ENCODE data around the gene RASGRF2. TPM values are rescaled to one million over a fixed set of nuclear protein-coding genes. Genes with fewer than 3 reads are reported as not detected.
"Not testable (repeated sequence)": the region's sequence is repeated elsewhere in the genome, so short reads cannot be mapped to it uniquely, and the experiment has no call there.

RASGRF2 gene
- polyA plus RNA-seq, 1 donor from 2014 or later, result 0.42 TPM

DNA sequence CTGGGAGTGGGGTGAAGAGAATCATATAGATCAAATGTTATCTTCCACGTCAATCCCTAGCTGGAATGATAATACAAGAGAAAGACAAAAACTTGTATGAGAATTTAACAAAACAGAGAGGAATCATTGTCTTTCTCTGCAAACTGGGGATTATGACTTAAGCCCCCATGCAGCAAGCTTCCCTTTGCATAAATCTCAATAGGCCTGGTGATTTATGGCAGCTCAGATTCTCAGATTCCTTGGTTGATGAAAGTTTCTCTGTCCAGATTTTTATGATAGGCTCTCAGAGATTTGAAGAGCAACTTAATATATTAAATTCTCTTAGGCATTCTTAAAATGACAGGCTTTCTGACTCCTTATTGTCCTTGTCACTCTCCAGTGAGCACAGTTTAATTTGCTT lies 56.0 kb downstream of the RASGRF2 start:
- H3K9ac ChIP-seq (ENCODE audit: low read length), result no peak overlapping the region
- H3K4me3 ChIP-seq (ENCODE audit: low read length), result no peak overlapping the region
- H2AFZ ChIP-seq (ENCODE audit: low read depth, low read length), result no peak overlapping the region
- H3K27ac ChIP-seq (ENCODE audit: low read length), result no peak overlapping the region
- no peaks in the 10 kb centered on the region for H3F3A ChIP-seq (ENCODE audit: insufficient read depth, low read length, poor library complexity, severe bottlenecking)
- H4K20me1 ChIP-seq (ENCODE audit: insufficient read depth), result no peaks in the 10 kb centered on the region
- TF ChIP-seq TAF1 (IDR thresholded peaks at IDR 0.05; ENCODE audit: low read depth) (no peak), RAD21 (conservative IDR thresholded peaks at IDR 0.05) (no peak), EP300 (conservative IDR thresholded peaks at IDR 0.05; ENCODE audit: poor library complexity, severe bottlenecking) (no peak), SMC3 (conservative IDR thresholded peaks at IDR 0.05; ENCODE audit: poor library complexity) (no peak), EZH2 (IDR thresholded peaks at IDR 0.05; ENCODE audit: borderline replicate concordance, insufficient read depth, low read length, poor library complexity, severe bottlenecking) (no peak), POLR2AphosphoS5 (IDR thresholded peaks at IDR 0.05) (no peak), MXI1 (conservative IDR thresholded peaks at IDR 0.05; ENCODE audit: poor library complexity, severe bottlenecking) (no peak)
- TF ChIP-seq, protein P1, sequence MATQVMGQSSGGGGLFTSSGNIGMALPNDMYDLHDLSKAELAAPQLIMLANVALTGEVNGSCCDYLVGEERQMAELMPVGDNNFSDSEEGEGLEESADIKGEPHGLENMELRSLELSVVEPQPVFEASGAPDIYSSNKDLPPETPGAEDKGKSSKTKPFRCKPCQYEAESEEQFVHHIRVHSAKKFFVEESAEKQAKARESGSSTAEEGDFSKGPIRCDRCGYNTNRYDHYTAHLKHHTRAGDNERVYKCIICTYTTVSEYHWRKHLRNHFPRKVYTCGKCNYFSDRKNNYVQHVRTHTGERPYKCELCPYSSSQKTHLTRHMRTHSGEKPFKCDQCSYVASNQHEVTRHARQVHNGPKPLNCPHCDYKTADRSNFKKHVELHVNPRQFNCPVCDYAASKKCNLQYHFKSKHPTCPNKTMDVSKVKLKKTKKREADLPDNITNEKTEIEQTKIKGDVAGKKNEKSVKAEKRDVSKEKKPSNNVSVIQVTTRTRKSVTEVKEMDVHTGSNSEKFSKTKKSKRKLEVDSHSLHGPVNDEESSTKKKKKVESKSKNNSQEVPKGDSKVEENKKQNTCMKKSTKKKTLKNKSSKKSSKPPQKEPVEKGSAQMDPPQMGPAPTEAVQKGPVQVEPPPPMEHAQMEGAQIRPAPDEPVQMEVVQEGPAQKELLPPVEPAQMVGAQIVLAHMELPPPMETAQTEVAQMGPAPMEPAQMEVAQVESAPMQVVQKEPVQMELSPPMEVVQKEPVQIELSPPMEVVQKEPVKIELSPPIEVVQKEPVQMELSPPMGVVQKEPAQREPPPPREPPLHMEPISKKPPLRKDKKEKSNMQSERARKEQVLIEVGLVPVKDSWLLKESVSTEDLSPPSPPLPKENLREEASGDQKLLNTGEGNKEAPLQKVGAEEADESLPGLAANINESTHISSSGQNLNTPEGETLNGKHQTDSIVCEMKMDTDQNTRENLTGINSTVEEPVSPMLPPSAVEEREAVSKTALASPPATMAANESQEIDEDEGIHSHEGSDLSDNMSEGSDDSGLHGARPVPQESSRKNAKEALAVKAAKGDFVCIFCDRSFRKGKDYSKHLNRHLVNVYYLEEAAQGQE (IDR thresholded peaks at IDR 0.05; ENCODE audit: borderline replicate concordance), result no peak
- TF ChIP-seq, protein P2, sequence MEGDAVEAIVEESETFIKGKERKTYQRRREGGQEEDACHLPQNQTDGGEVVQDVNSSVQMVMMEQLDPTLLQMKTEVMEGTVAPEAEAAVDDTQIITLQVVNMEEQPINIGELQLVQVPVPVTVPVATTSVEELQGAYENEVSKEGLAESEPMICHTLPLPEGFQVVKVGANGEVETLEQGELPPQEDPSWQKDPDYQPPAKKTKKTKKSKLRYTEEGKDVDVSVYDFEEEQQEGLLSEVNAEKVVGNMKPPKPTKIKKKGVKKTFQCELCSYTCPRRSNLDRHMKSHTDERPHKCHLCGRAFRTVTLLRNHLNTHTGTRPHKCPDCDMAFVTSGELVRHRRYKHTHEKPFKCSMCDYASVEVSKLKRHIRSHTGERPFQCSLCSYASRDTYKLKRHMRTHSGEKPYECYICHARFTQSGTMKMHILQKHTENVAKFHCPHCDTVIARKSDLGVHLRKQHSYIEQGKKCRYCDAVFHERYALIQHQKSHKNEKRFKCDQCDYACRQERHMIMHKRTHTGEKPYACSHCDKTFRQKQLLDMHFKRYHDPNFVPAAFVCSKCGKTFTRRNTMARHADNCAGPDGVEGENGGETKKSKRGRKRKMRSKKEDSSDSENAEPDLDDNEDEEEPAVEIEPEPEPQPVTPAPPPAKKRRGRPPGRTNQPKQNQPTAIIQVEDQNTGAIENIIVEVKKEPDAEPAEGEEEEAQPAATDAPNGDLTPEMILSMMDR (IDR thresholded peaks at IDR 0.05; ENCODE audit: poor library complexity, severe bottlenecking), result no peak
- H3K36me3 ChIP-seq (ENCODE audit: insufficient read depth, low read length), result no peaks in the 10 kb centered on the region
- no peaks in the 10 kb centered on the region for H3K9me3 ChIP-seq (ENCODE audit: low read length)
- no peaks in the 10 kb centered on the region for H3K9me2 ChIP-seq (ENCODE audit: insufficient read depth, low read length)
- H3K4me2 ChIP-seq (ENCODE audit: low read length), result no peak overlapping the region
- H3K79me2 ChIP-seq (replicated peaks; ENCODE audit: insufficient read depth, low read length), result no peaks in the 10 kb centered on the region
- H3K27me3 ChIP-seq (ENCODE audit: insufficient read depth, low read depth, low read length), result no peaks in the 10 kb centered on the region

DNA sequence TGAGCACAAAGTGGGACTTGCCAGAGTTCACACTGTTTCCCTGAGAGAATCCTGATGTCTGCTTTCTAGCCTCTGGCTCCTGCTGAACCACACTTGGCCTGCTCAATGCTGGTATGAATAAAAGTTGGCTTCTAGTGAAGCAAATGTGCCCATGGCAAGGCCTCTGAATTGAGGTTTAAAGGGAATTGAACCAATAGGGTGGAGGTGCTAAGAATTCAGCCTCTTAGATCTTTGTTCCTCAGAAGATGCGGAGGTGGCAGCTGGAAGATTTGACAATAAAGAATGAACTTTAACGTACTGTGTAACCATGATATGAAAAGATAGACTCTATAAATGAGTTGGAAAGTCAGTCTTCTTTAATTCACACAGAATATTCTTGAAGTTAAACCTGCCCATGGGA lies 57.2 kb downstream of the RASGRF2 start:
- Histone ChIP-seq H3K4me3 (ENCODE audit: low read length) (no peak overlapping the region), H3K36me3 (ENCODE audit: insufficient read depth, low read length) (no peaks in the 10 kb centered on the region), H4K20me1 (ENCODE audit: insufficient read depth) (no peaks in the 10 kb centered on the region), H3K9me3 (ENCODE audit: low read length) (no peaks in the 10 kb centered on the region), H3K79me2 (replicated peaks; ENCODE audit: insufficient read depth, low read length) (no peaks in the 10 kb centered on the region), H2AFZ (ENCODE audit: low read depth, low read length) (no peak overlapping the region), H3K27me3 (ENCODE audit: insufficient read depth, low read depth, low read length) (no peaks in the 10 kb centered on the region), H3K9ac (ENCODE audit: low read length) (no peak overlapping the region), H3F3A (ENCODE audit: insufficient read depth, low read length, poor library complexity, severe bottlenecking) (no peaks in the 10 kb centered on the region), H3K27ac (ENCODE audit: low read length) (no peak overlapping the region), H3K9me2 (ENCODE audit: insufficient read depth, low read length) (no peaks in the 10 kb centered on the region), H3K4me2 (ENCODE audit: low read length) (no peak overlapping the region)
- TF ChIP-seq, protein P2 (IDR thresholded peaks at IDR 0.05; ENCODE audit: poor library complexity, severe bottlenecking), result no peak
- TF ChIP-seq MXI1 (conservative IDR thresholded peaks at IDR 0.05; ENCODE audit: poor library complexity, severe bottlenecking), result no peak
- TF ChIP-seq SMC3 (conservative IDR thresholded peaks at IDR 0.05; ENCODE audit: poor library complexity), result no peak
- TF ChIP-seq, protein P1 (IDR thresholded peaks at IDR 0.05; ENCODE audit: borderline replicate concordance), result no peak
- no peak for TF ChIP-seq EP300 (conservative IDR thresholded peaks at IDR 0.05; ENCODE audit: poor library complexity, severe bottlenecking)
- TF ChIP-seq TAF1 (IDR thresholded peaks at IDR 0.05; ENCODE audit: low read depth), result no peak
- TF ChIP-seq POLR2AphosphoS5 (IDR thresholded peaks at IDR 0.05), result no peak
- TF ChIP-seq RAD21 (conservative IDR thresholded peaks at IDR 0.05), result no peak
- no peak for TF ChIP-seq EZH2 (IDR thresholded peaks at IDR 0.05; ENCODE audit: borderline replicate concordance, insufficient read depth, low read length, poor library complexity, severe bottlenecking)

DNA sequence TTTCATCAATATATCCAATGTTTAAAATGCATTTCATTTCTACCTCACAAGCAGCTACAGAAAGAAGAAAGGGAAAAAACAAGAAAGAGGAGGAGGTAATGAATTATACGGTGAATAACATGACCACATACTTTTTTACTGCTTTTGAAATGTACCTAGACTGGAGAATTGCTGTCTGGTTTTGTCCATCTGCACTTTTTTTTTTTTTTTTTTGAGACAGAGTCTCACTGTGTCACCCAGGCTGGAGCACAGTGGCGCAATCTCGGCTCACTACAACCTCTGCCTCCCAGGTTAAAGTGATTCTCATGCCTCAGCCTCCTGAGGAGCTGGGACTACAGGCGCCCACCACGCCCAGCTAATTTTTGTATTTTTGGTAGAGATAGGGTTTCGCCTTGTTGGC lies 58.4 kb downstream of the RASGRF2 start:
- H3K27ac ChIP-seq (ENCODE audit: low read length); H3K9ac ChIP-seq (ENCODE audit: low read length); H2AFZ ChIP-seq (ENCODE audit: low read depth, low read length); H3K79me2 ChIP-seq (replicated peaks; ENCODE audit: insufficient read depth, low read length); H3K9me2 ChIP-seq (ENCODE audit: insufficient read depth, low read length); H3F3A ChIP-seq (ENCODE audit: insufficient read depth, low read length, poor library complexity, severe bottlenecking); H4K20me1 ChIP-seq (ENCODE audit: insufficient read depth); H3K36me3 ChIP-seq (ENCODE audit: insufficient read depth, low read length); H3K27me3 ChIP-seq (ENCODE audit: insufficient read depth, low read depth, low read length); H3K9me3 ChIP-seq (ENCODE audit: low read length); H3K4me3 ChIP-seq (ENCODE audit: low read length); H3K4me2 ChIP-seq (ENCODE audit: low read length): not testable (repeated sequence)
